ENCODE measurements around the gene SKI. TPM values are rescaled to one million over a fixed set of nuclear protein-coding genes. Genes with fewer than 3 reads are reported as not detected.

The SKI gene
- total RNA-seq, 1 donor from 2014 or later = 66.2 TPM

DNA sequence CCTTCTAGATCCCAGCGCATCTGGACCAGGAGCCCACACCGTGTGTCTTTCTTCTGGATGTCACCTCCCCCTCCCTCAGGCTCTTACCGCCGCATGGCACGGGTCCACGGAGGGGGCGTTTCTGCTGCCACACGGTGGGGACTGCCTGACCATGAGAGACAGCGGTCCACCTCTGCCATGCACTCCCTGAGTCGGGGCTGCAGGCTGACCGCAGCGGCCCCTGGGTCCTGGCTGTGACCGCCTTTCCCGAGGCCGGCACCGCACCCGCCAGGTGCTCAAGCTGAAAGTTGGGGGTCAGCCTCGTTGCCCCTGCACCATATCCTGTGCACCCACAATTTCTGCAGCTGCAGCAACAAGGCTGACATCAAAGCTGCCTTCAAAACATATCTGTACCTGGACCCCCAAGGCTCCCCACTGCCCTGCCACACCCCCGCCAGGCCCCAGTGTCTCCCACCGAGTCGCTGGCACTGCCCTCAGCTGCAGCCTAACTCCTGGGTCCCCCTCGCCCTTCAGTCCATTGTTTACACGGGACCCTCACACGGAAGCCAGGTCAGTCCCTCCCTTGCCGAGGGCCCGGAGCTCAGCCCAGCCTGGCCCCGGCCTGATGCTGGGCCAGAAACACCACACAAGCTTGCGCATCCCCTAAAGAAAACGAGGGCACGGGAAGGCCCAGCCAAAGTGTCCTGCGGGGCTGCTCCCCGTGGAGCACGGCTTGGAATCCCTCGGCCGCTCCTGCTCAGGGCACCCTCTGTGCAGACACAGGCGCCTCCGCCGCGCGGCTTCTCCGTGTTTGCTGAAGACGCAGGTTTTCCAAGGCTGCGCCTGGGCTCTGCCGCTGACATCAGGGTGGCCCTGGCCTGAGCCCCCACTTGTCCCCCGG, 111.3 kb downstream of the SKI start:
- no peak for TF ChIP-seq EZH2 (IDR thresholded peaks at IDR 0.05; ENCODE audit: insufficient read depth, low read length)
- TF ChIP-seq CTCF (IDR thresholded peaks at IDR 0.05; ENCODE audit: insufficient read depth, low read depth, low read length) = no peak
- H3K9me3 ChIP-seq (ENCODE audit: insufficient read depth, low read depth, low read length) = no peaks in the 10 kb centered on the region
- no peak overlapping the region for H3K4me3 ChIP-seq (ENCODE audit: insufficient read depth, low read depth, low read length)
- FAIRE-seq (no peak), DNase-seq (ENCODE audit: low read depth) (no peak)
- H3K9ac ChIP-seq (ENCODE audit: low read length) = no peak overlapping the region
- no peaks in the 10 kb centered on the region for H3K79me2 ChIP-seq (ENCODE audit: insufficient read depth, low read length)
- H3K36me3 ChIP-seq (ENCODE audit: insufficient read depth, low read length) = no peaks in the 10 kb centered on the region
- no peak overlapping the region for H2AFZ ChIP-seq (ENCODE audit: low read depth, low read length)
- H3K36me3 Mint-ChIP-seq (ENCODE audit: low read depth, unreplicated experiment) = peaks cover 2% of the 10 kb centered on the region
- no peak overlapping the region for H3K4me3 Mint-ChIP-seq (ENCODE audit: unreplicated experiment)
- H3K27me3 ChIP-seq (ENCODE audit: insufficient read depth, low read length) = no peaks in the 10 kb centered on the region
- H3K27me3 Mint-ChIP-seq (ENCODE audit: low read depth, unreplicated experiment) = peaks cover 22% of the 10 kb centered on the region
- no peaks in the 10 kb centered on the region for H3K9me3 Mint-ChIP-seq (ENCODE audit: unreplicated experiment)
- no peak overlapping the region for H3K27ac ChIP-seq (ENCODE audit: low read depth, low read length)
- H3K27ac Mint-ChIP-seq (ENCODE audit: unreplicated experiment) = no peak overlapping the region
- no peaks in the 10 kb centered on the region for H4K20me1 ChIP-seq (ENCODE audit: insufficient read depth, low read length)
- H3K4me1 Mint-ChIP-seq (ENCODE audit: low read depth, unreplicated experiment) = peaks cover 2% of the 10 kb centered on the region
- no peak overlapping the region for H3K4me2 ChIP-seq (ENCODE audit: low read length)
- H3K4me1 ChIP-seq (ENCODE audit: insufficient read depth, low read length) = peaks cover 4% of the 10 kb centered on the region

DNA sequence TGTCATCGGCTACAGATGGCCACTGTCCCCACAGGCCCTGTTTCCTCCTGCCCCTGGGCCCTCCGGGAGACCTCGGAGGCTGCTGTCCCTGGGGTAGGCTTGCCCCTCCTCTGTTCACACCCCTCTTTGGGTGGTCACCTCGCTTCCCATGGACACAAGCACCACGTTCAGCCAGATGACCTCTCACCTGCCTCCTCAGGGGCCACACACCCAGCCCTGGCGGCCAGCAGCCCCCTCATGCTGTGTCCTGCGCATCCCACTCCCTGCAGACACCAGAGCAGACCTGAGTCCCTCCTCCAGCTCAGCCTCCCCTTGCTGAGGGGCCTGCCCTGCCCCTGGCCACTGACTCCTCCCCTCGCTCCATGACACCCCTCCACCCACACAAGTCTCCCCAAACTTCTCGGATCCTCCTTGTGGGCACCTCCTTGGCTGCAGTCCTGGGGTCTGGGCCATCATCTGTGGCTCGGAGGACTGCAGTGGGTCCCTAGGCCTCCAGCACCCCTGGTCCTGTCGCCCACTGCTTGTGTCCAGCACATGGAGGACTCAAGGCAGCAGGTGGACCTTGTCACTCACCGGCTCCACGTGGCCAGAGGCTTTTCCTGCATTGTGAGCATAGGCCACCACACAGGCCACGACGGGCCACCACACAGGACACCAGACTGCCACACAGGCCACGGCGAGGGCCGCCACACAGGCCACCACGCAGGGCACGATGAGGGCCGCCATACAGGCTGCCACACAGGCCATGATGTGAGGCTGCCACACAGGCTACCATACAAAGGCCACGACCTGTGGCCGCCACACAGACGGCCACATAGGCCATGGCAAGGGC, 112.2 kb downstream of the SKI start:
- Histone ChIP-seq H3K4me2 (ENCODE audit: low read length) (no peak overlapping the region), H3K9me3 (ENCODE audit: insufficient read depth, low read depth, low read length) (no peaks in the 10 kb centered on the region), H3K79me2 (ENCODE audit: insufficient read depth, low read length) (no peaks in the 10 kb centered on the region), H3K4me3 (ENCODE audit: insufficient read depth, low read depth, low read length) (no peak overlapping the region), H3K27ac (ENCODE audit: low read depth, low read length) (no peak overlapping the region), H3K9ac (ENCODE audit: low read length) (no peak overlapping the region), H3K36me3 (ENCODE audit: insufficient read depth, low read length) (no peaks in the 10 kb centered on the region), H3K4me1 (ENCODE audit: insufficient read depth, low read length) (no peaks in the 10 kb centered on the region), H4K20me1 (ENCODE audit: insufficient read depth, low read length) (no peaks in the 10 kb centered on the region), H3K27me3 (ENCODE audit: insufficient read depth, low read length) (no peaks in the 10 kb centered on the region), H2AFZ (ENCODE audit: low read depth, low read length) (no peak overlapping the region)
- FAIRE-seq = no peak
- H3K4me1 Mint-ChIP-seq (ENCODE audit: low read depth, unreplicated experiment) = no peaks in the 10 kb centered on the region
- H3K36me3 Mint-ChIP-seq (ENCODE audit: low read depth, unreplicated experiment) = peaks cover 2% of the 10 kb centered on the region
- no peak for DNase-seq (ENCODE audit: low read depth)
- no peak overlapping the region for H3K27ac Mint-ChIP-seq (ENCODE audit: unreplicated experiment)
- H3K4me3 Mint-ChIP-seq (ENCODE audit: unreplicated experiment) = no peak overlapping the region
- no peaks in the 10 kb centered on the region for H3K9me3 Mint-ChIP-seq (ENCODE audit: unreplicated experiment)
- TF ChIP-seq EZH2 (IDR thresholded peaks at IDR 0.05; ENCODE audit: insufficient read depth, low read length) (no peak), CTCF (IDR thresholded peaks at IDR 0.05; ENCODE audit: insufficient read depth, low read depth, low read length) (no peak)
- H3K27me3 Mint-ChIP-seq (ENCODE audit: low read depth, unreplicated experiment) = peaks cover 18% of the 10 kb centered on the region

Measured in astrocyte (in vitro differentiated cells and primary cell).